HG03469 (cell line): ENCODE data around the gene PTGER1.

Source experiments
- ATAC-seq: cut with Tn5 transposase; IDR thresholded peaks from one replicate; pipeline ENCODE4 v1.9.1; 2021; ENCODE audit warnings: mild to moderate bottlenecking, moderate library complexity, moderate number of reproducible peaks; ENCODE audit not compliant: unreplicated experiment

Gene PTGER1

DNA sequence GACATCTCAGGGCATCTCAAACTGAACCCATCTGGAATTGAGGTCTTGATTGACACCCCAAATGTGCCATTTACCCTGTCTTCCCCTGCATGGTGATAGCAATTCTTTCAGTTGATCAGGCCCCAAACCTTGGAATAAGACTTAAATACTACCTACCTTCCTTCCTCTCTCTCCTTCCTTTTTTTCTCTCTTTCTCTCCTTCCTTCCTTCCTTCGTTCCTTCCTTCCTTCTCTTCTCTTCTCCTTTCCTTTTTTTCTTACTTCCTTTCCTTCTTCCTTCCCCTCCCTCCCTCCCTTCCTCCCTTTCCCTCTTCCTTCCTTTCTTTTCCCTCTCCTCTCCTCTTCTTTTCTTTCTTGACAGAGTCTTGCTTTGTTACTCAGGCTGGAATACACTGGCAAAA lies 28.1 kb upstream of the PTGER1 start:
- ATAC-seq = no peak

DNA sequence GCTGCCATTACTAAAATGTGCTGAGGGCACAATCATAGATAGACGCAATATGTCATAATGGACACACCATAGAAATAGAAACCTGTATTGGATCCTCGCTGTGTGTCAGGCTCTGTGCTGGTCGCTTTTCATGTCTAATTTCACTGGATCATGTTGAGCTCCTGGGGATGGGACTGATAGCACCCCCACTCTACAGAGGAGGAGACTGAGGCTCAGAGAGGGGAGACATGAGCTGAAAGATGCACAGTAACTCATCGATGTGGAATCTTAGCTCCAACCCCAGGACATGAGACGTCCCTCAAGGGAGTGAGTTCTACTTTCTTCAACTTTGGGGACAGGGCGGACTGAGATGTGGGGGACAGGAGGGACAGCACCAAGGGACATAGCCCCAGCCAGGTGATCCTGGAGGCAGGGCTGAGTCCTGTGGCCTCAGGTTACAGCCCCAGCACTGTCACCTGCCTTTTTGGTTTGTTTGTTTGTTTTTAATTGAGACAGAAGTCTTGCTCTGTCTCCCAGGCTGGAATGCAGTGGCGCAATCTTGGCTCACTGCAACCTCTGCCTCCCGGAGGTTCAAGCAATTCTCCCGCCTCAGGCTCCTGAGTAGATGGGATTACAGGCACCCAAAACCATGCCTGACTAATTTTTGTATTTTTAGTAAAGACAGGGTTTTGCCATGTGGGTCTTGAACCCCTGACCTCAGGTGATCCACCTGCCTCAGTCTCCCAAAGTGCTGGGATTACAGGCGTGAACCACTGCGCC lies 27.4 kb upstream of the PTGER1 start:
- ATAC-seq = no peak

DNA sequence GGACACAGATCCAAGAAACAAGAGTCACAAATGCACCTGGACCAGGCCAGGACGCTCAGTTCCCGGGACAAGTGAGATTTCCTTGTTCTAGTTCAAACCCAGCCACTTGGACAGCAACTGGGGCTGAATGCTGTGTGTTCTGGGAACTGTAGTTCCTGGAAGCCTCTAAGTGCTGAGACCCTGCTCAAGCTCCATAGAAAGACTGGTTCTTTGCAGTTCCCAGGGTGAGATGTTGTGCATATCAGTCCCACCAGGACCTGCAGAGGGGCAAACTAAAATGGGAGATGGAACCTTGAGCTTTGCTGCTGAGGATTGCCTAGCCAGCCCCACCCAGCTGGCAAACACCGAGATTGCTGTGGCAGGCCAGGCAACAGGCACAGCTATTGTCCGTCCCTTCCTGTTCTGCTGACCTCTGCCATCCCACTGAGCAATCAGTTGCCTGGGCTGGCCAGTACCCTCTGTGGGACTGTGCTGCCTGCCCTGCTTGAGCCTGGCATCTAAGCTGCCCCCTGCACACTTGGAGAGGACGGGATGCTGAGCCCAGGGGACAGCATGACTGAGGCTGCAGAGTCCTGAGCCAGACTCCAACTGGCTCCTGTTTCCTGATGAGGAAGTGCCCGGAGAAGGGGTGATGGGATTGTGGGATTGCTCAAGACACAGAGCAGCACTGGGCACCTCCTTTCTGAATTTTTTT lies 22.2 kb upstream of the PTGER1 start:
- ATAC-seq = no peak

DNA sequence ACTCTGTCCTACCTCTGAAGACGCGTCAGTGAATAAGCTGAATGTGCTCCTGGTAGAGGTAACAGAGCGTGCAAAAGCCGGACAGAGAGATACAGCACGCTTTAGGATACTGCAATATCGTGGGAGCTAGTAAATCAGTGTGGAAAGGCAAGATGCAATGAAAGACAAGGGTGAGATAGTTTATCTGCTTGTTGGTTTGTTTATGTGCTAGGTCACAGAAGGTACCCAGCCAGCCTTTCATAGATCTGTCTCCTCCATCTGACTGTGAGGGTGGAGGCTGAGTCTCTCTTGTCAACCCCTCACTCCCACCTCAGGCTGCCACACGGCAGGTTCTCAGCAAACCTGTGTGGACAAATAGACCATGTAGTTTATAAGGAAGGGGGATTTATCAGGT lies 21.7 kb upstream of the PTGER1 start:
- no peak for ATAC-seq

DNA sequence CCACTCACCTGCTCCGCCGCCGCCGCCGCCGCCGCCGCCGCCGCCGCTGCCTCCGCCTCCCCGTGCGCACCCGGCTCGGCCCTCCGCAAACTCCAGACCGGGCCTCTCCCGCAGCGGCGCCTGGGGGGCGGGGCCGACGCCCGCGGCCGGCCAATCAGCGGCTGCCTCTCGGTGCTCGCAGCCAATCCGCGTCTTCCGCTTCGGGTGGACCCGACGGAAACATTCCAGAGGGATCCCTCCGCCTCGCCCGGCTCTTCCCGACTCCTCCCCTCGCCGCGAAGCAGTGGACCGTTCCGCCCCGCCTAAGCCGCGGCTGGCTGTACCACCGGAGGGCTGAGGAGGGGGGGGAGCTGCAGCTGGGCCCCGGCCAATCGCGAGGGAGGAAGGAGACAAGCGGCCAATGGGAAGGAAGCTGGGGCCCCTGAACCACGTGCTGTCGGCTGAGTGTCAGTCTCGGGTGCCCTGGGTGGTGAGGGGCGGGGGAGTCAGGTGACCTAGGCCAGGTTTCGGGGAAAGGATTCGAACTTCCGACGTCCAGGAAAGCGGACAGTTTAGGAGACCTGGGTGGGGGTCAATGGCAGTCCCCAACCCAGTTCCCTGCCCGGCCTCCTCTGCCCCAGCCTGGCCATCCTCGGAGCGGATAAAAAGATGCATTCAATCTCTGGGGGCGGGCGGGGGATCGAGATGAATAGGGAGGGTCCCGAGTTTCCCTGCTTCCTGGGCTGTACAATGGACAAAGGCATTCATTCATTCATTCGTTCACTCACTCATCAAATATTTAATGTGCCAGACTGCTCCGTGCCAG lies 21.1 kb upstream of the PTGER1 start, which contains the start of gene GIPC1:
GIPC1 (minus strand) TSS at position 99 of the 805 bp plus-strand sequence. CDS start 13,151 bp downstream, outside the sequence.
- ATAC-seq = peak; percentile 38

DNA sequence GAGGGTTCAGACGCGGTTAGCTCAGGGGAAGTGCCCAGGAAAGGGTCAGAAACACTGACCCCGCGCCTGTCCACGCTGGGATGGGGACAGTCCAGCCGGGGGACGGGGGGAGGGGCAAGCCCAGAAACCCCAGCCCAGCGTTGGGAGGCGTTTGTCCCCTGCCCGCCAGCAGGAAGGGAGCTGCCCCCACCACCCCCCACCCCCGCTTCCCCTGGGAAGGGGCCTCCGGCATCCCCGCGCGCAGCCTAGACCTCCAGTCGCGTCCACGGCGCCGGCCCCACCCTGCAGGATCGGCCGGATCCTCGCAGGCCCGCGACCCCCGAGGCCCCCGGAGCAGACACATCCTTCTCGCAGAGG lies 20.5 kb upstream of the PTGER1 start:
- ATAC-seq = no peak

DNA sequence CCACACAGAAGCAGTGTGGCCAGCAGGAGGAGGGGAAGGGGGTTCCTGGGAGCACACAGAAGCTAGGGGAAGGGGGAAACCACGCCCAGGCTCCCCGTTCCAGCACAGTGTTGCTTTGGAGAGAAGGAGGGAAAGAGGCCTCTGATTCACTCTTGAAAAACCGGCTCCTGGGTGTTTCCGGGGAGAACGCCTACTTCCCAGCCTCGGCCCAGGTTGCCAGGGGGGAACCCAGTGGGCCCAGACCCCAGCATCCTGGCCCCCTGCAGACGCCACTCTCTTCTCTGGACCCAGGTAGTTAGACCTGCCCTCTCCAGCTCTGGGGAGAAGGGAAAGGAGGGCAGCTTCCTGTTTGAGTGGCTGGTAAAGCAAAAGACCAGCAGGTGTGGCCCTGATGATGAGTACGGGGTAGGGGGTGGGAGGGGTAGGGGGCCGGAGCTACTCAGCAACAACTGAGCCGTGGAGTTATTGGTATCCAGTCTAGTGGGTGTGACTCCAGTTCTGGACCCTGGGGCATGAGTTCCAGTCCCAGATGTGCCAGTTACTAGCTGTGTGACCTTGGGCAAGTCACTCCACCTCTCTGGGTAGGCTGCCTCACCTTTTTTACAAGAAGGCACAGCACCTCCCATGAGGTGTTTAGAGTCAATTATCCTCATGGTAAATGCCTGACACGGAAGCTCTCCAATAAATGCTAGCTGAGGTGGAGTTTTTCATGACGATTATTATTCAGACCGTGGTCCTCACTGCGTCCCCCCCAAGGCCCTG lies 19.9 kb upstream of the PTGER1 start:
- ATAC-seq = no peak

DNA sequence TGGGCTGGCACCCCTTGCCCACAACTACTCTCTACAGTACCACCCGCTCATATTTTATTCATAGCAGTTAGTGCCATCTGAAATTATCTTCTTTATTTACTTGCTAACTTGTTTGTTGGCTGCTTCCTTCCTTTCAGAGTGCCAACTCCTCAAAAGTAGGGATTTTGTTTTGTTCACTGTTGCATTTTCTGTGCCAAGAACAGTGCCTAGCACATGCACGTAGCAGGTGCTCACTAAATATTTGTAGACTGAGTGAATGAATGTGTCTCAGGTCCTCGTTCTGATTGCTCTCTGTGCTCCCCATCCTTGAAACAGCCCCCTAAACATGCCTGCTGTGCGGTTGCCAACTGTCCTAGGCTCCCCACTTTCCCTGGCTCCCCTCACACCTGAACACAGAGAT lies 19.3 kb upstream of the PTGER1 start:
- ATAC-seq = no peak

DNA sequence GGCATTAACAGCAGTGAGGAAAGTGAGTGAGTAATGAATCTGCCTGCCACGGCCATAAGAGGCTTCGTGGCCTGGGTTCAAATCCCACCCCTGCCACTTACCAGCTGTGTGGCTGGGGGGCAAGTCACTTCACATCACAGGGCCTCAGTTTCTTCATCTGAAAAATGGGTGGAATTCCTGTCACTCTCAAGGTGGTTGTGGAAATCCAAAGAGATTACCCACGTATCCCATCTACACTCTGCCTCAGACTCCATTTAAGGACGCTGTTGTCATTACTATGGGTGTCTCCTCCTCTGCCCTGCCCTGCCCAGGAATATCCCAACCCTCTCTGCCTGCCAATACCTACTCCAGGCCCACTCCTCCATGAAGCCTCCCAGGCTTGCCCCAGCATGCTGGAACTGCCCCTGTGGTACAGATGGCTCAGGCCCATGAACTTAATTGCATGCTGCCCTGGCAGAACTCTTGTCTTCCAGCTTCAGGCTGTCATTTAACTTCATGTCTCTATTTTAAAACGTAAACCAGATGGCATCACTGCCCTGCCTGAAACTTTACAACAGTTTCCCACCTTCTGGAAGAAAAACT lies 17.7 kb upstream of the PTGER1 start:
- ATAC-seq = no peak

DNA sequence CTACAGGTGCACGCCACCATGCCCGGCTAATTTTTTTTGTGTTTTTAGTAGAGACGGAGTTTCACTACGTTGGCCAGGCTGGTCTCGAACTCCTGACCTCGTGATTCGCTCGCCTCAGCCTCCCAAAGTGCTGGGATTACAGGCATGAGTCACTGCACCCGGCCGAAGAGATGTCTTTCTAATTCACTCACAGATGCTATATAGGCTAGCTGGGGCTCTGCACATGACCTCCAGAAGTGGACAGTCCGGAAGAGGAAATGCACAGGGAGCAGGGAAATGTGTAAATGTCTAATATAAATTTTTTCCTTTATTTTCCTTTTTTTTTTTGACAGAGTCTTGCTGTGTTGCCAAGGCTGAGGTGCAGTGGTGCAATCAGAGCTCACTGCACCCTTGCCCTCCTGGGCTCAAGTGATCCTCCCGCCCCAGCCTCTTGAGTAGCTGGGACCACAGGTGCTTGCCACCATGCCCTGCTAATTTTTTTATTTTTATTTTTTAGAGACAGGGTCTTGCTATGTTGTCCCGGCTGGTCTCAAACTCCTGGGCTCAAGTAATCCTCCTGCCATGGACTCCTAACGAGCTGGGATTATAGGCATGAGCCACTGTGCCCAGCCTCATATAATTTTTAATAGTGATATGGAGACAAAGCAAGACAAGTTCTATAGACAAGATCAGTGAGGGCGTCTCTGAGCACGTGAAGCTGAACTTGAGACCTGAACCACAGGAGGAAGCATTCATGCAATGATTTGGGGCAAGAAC lies 12.4 kb upstream of the PTGER1 start:
- ATAC-seq = no peak

DNA sequence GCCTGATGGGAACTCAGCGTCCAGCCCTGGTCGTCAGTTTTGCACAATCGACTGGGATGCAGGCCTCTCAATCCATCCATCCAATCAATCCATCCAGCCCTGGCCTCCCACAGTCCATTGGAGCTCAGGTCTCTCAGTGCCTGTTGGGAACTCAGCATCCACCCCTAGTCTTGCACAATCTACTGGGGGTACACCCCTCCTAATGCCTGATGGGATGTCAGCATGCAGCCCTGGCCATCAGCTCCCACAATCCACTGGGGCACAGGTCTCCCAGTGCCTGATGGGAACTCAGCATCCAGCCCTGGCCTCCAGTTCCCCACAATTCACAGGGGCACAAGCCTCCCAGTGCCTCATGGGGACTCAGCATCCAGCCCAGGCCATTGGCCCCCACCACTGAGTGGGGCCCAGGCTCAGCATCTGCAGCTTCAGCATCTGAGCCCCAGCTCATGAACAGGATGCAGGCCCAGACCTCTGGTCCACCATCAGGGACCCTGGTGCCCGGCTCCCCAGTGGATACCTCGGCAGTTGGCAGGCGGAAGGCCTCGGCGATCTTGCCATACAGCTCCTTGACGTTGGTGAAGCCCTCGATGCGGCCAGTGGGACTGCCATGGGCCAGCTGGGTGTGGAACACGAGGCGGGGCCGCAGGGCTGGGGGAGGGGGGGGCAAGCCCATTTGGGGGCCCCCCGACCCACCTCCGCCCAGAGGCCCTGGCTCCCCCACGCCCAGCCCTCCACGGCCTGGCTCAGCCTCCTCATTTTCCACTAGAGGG lies 7.2 kb upstream of the PTGER1 start:
- no peak for ATAC-seq

DNA sequence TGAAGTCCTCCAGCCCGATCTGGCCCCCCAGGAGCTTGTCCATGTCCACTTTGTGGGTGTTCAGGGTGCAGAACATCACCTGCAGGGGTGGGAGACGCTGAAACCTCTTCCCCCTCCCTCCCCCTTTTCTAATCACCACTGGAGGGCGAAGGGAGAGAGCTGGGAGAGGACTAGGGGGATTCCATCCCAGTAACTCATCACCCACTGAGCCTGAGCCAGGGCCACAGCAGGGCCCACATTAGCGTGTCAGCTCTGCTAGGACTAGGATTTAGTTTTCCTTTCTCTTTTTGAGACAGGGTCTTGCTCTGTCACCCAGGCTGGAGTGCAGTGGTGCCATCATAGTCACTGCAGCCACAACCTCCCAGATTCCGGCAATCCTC lies 5.5 kb upstream of the PTGER1 start:
- no peak for ATAC-seq

DNA sequence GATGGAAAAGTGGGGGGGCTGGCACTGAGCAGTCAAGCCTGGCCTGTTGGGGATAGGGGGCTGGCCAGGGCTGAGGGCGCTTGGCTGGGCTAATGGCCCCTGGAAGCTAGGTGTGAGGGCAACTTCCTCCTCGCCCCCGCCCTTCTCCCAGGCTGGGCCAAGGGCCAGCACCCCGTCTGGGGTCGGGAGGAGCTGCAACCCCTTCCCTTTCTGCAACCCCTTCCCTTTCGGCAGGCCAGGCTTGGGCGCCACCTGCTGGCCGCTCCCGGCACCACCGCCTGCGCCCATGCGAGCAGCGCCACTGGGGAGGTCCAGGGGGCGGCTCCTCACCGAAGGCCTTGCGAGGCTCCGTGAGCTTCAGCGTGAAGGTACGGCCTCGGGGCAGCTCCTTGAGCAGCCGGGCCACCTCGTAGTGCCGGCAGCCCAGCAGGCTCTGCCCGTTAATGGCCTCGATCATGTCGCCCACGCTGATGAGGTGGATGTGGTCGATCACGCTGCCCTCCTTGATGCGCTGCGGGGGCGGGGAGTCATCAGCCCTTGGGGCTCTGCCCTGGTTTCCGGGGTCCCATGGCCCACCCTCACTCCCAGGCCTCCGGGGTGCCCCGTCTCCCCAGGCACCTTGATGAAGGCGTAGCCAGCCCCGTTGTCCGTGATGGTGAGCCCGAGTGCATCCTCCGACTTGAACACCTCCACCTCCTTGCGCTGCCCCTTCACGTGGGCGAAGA lies 5.0 kb upstream of the PTGER1 start:
- ATAC-seq = no peak

DNA sequence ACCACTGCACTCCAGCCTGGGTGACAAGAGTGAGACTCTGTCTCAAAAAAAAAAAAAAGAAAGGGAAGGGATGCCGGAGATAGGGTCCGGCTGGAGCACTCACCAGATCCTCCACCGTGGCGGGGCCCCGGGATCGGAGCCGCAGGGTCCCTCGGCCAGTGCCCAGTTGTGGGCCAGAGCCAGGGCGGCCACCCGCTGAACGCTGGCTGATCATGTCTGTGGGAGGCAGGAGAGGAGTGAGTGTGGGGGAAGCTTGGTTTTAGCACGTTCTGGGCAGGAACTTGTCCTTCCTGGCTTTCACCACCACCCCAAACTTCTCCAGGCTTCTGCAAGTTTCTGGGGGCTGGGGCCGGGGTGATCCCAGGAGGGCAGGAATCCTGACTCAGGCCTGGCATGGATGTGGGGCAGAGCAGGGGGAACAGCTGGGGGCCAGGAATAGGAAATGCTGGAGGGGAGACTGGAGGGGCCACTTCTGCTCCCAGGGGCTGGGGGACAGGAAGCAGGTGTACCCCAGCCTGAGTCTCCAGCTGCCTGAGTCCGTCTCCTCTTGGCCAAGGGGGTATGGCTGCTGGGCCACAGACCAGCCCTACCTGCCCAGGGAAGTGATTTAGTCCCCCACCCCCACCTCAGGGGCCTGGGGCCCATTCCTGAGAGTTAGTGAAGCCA lies 4.3 kb upstream of the PTGER1 start:
- ATAC-seq = no peak

DNA sequence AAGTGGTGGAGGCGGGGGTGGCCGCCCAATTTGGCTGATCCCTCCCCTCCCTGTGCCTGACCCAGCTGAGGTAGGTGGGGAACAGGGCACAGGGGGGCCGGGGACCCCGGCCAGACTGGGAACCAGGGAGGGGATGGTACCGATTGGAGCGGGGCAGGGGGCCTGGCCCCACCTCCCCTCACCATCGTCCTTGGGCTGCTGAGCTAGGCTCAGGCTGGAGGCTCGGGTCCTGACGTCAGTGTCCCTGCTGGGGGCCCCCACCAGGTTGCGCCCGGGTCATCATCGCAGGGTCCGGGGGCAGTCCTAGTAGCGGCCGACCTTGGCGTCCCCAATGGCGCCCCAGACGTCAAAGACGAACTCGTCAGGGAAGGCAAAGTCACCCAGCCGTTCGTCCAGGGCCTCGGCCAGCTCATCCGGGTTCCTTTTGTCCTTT lies 3.0 kb upstream of the PTGER1 start:
- no peak for ATAC-seq

DNA sequence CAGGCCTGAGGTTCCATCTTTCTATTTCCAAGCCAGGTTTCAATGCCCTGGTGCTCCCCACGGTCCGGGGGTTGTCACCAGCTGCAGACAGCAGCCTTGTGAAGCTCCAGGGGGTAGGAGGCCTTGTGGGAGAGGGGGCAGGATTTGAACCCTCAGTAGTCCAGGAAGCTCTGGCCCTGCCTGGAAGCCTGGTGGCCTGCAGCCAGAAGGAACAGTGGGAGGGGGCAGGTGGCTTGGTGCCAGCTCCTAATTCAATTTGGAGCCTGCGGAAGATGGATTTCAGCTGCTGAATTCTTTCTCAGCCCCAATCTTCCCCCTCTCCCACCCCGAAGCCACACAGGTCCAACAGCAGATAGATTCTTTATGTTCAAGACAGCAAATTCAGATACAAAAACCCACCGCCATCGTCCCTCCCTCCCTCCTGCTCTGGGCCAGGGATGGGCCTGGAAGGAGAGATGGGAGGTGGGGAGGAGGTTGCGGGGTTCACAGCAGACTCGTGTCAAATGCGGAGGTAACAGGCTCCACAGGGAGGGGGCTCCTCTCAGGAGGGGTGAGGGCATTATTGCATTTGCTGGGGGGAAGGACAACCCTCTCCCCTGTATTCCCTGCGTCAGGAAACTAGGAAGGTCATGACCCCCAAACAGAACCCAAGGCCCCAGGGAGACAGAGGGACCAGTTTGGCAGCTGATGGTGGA lies 2.4 kb upstream of the PTGER1 start:
- no peak for ATAC-seq

DNA sequence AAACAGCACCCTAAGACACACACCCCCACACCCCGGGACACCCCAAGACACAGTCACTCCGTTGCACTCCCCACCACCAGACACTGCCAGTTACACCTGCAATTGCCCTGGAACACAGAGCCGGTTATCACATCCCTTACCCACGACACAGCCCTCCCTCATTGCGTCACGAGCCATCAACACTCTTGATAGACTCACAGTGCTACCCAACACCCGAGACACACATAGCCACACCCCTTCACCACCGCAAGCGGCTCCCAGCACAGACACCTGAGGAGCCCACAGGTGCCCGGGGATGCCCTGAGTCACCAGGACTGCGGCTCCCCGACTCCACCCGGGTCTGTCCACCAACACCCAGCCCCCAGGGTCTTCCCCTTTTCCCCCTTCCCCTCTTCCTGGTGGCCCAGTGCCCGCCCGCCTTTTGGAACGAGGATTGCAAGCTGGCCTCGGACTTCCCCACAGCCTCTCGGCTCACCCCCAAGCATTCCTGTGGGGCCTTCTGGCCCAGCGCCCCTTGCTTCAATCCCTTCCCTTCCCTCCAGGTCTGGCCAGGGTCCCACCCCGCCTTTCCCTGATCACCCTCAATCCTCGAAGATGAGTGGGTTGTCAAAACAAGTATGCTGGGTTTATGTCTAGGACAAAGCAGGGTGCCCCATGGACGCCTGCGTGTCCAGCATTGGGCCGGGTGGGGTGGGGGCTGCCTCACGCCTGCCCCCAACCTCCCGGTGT lies 1.7 kb upstream of the PTGER1 start:
- ATAC-seq = no peak
